GM21529 (cell line): ENCODE data around the gene CORO2A.
"Not testable (repeated sequence)": the region's sequence is repeated elsewhere in the genome, so short reads cannot be mapped to it uniquely, and the experiment has no call there.

ENCODE experiments used
- ATAC-seq: cut with Tn5 transposase; IDR thresholded peaks from one replicate; pipeline ENCODE4 v1.9.1; 2021; ENCODE audit not compliant: unreplicated experiment

The CORO2A gene

DNA sequence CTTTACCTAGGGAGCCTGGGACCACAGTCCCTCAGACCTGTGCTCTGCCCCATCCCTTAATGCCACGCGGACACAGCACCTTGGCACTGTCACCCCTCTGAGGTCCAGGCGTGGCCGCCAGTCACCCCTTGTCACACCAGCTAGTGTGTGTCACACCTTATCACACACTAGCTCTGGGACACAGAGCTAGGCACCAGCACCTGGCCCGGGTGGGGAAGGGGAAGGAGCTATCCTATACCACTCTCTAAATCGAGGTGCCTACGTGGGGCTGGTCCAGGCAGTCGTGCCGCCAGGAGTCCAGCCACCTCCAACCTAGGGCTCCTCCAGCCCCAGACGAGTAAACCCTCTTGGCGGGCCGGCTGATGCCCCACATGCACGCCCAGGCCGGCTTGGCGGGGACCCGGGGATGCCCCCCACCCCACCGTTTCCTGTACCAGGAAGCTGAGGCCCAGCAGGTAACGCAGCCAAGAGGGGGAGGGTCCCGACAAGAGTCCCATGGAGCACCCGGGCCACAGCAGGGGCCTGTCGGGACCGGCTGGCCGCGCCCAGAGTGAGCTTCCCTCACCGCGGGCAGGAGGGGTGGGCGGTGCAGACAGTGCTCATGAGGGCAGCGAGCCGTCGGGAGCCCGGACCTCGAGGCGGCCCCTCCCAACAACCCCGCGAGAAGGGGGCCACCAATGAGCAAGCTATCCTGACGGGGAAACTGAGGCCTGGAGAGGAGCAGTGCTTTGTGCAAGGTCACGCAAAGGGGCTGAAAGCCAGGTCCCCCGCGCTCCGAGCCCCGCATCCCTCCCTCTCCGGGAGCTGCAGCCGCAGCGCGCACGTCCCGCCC, 550 bp downstream of the CORO2A start:
- ATAC-seq, result peak; percentile 24

DNA sequence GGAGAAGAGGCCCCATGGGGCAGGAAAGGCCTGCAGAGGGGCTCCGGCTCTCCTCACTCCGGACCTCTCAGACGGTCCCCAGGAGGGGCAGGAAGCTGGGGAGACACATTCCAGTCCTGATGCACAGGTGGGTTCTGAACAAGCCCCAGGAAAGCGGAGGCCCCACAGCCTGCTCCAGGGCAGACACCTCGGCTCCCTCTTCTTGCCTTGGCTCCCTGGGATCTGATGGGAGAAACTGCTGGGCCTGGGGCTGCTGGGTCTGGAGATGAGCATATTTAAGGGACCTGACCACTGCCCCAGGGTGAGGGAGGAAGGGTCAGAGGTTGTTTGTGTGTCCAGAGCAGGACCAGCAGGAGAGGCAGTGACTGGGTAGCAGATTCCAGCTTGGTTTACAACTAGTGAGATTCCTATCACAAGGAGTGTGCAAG, 1.2 kb downstream of the CORO2A start:
- no peak for ATAC-seq

DNA sequence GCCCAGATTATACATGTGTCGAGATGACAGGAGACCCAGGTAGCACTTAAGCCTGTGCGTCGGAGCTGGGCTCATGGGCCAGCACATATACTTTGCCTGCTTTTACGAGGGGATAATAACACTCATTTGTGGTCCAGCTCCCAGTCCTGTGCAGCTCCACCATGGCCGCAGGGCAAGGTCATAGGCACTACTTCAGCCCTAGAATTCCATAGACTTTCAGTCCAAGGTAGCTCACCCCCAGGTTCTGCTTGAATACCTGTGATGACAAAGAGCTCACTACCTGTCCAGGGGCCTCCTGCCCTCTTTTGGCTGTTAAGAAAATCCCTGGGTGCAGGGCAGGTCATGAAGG, 1.7 kb downstream of the CORO2A start:
- no peak for ATAC-seq

DNA sequence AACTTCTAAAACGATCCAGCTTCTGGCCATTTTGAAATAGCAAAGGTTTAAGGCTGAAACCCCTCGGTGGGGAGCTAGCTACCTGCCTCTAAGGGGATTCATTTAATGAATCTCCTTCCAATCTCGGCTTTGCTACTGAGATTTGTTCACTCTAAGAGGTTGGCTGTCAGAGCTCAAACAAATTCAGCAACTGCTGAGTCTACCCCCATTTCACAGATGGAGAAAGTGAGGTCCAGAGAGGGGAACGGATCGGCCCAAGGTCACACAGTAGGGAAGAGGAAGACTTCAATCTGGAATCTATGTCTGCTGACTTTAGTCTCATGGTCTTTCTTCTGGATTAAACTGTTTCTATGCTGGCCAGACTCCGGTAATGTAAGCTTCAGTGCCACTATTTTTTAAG, 3.0 kb downstream of the CORO2A start:
- ATAC-seq, result no peak

DNA sequence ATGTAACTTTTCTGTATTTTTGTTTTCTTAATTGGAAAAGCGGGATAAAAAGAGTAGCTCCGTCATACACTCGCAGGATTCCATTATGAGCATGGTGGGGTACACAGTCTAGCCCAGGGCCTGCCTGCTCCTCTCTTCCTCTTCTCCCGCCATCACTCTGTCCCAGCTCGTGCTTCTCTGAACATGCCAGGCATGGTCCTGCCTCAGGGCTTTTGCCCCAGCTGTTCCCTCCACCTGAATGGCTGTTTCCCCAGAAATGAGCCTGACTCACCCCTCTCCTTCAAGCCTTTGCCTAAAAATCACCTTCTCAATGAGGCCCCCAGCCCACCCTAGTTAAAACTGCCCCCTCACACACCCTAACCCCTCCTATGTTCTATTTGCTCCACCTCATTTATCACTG, 4.5 kb downstream of the CORO2A start:
- no peak for ATAC-seq

DNA sequence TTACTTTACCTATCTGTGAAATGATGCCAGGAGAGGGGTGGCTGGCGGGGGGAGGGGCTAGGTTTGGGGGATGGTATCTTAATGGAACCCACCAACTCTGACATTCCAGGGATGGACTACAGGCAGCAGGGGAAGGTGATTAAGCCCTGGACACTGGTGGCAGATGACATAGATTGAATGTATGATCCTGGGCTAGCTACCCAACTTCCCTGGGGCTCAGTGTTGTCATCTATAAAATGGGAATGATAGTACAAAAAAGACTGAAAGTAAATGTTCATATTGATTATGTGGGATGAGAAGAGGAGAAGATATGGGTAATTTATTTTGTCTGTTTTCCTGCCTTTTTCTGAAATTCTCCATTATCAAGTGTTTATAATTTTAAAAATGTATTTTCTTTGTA, 6.2 kb downstream of the CORO2A start:
- ATAC-seq, result no peak

DNA sequence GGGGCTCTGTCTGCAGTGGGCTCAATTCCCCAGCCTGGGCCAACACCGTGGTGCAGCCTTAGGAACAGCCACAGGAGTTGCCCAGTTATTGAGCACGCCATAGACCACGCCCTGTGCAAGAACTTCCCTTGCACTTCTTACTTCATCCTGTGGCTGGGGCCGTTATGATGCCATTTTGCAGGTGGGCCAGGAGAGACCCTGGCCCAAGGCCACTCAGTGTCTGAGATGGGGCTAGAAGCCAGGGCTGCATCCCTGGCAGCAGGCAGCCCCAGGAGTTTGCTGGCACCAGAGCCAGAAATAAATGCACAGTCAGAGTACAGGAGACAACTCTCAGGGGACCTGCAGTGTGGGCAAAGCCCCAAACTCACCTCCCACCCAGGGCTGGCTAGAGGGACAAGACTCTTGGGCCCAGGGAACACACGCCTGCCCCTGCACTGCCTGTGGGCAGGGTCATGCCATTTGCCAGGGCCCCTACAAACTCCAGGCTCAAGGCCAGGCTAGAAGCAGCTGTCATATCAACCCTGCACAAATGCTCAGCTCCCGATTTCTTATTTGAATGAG, 6.7 kb downstream of the CORO2A start:
- ATAC-seq, result no peak

DNA sequence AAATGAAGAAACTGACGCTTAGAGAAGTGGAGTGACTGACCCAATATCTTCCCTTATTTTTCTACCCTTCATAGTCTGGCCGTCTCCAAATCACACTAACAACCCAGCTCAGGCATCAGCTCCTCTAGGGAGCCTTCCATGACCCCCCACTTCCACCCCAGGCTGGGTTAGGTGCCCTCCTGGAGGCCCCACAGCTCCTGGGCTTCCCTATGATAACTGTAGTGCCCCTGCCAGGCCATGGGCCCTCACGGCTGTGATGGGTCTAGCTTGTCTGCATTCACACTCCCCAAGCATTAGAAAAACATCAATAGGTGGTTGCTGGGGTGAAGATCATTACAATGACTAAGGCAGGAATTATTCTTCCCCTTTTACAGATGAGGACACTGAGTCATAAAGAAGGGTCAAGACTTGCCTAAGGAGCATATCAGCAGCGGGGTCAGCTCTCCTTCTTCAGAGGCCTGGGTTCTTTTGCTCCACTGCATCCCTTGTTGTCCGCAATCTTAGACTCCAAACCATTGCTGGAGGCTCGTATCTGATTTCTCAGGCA, 7.3 kb downstream of the CORO2A start:
- ATAC-seq, result no peak

DNA sequence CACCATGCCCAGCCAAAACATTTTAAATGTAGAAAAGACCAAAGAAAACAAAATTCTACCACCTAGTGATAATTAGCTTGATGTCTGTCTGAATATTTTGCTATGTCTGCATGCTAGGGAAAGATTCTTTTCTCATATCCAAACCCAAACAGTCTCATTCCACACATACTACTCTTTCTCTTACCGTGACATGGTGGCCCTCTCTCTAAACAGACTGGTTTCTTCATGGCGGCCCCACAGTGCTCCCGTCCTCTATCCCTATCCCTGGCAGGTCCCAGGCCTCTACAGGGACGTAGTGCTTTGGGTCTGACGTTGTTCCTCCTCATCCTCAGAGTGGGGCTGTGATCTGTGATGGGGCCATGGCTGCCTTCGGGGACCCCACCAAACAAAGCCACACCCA, 8.1 kb downstream of the CORO2A start:
- ATAC-seq, result no peak

DNA sequence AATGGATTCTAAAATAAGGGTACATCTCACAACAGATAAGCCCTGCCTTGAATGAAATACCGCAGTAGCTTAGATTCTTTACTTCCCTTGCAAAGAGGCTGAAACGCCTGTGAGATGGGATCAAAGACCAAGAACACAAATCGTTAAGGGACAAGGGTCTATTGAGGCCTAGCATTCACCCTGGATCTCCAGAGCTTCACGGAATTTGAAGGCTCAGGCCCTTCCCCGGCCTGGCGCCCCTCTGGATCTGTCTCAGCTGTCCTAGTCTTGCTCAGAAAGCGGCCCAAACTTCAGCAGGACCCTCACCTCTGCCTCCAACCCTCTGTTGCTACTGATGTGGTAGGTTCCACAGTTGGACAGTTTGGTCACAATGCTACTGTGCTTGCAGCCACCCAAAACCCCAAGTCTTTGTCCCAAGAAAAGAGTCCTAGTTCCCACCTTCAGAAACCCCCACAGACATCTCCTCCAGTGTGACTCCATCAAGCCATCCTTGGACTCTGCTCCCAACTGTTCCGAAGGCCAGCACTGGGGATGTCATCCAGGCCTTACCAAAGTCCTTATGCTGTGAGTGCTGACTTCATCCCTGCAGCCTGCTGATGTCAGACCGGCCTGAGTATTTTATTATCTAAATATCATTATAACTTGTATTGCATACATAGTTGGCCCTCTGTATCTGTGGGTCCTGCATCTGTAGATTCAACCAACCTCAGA, 9.4 kb downstream of the CORO2A start:
- no peak for ATAC-seq

DNA sequence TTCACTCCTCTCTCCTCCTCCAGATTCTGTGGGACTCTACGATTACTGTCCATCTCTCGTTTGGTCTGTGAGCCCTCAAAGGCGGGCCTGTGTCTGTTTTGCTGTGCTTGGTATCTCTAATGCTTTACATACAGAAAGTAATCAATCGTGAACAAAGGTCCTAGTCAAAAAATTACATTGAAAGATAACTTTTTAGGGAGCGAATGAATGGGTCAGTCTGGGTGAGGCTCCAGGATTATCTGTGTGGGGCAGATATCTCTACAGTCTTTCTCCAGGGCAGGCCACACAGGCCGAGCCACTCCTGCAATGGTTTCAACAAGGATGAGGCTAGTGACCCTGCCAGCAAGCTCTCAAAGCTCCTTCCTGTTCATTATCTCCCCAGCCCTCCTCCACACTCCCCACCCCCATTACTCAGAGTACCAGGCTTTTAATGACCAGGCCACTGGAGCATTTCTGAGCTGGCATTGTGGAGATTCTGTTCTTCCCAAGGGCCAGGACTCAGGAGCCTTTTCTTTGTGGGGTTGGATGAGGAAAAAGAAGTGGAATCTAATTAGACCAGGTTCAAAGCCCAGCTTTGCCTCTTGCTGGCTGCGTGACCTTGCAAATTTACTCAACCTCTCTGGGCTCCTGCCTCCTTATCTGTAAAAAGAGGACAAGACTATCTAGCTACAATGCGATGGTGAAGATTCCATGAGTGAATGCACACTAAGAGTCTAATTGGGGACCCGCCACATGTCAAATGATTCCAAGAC, 10.2 kb downstream of the CORO2A start:
- no peak for ATAC-seq

DNA sequence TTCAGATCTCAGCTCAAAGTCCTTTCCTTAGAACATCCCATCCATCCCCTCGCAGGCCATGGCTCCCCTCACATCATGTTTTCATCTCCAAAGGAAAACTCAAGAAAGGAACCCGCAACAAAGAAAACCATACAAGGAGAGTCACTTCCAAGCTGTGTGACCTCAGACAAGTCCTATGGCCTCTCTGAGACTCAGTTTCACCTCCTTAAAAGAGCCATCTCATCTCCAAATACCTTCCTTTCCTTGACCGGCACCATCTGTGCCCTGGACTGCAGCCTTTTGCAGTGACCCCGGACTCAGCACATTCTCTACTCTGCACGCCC, 10.7 kb downstream of the CORO2A start:
- ATAC-seq, result no peak

DNA sequence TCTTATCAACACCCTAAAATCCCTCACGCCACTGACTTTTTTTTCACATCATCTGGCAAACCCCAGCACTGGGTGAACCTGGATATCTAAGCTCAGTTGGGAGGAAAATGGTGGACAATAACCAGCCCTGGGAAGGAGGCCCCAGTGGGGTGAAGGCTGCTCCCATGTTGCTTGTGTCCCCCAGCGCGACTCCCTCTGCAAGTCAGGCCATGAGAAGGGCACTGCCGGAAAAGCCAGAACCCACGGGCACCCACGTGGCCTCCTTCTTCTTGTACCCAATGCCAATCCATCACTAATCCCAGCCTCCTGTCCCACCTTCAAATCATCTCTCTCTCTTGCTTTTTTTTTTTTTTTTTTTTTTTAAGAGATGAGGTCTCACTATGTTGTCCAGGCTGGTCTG, 11.4 kb downstream of the CORO2A start:
- ATAC-seq, result no peak

DNA sequence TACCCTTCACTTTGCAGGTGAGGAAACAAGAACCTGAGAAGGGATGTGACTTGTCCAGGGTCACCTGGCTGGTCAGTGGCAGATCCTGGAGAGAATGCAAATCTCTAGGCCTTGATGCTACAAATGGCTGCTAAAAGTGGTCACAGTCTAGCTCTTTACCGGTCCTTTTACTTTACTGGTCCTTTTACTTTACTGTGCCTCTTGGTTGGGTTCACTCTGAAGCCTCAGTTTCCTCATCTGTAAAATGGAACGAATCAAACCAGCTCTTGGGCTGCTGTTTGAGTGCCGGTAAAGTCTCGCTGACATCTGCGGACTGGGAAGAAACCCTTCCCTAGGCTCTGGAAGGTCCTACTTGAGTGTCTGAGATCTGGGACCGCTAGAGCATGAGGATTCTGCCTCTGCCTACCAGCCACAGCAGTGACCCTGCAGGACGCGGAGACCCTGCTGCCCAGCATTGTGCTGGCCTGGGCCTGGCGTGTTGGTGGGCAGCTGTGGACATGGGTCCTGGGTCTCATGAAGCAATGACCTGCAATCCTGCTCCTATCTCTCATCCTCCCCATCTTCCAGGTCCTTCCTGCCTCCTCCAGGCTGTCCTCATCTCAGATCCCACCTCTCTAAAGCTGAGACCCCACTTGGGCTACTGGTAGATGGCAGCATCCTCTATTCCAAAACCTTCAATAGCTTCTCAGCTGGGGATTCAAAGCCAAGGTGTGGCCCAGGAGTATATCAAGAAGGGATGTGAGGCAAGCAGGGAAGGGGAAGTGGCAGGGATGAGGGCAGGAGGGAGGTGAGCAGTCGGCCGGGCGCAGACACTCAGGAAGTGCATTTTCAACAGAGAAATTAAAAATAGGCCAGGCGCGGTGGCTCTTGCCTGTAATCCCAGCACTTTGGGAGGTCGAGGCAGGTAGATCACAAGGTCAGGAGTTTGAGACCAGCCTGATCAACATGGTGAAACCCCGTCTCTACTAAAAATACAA, 13.3 kb downstream of the CORO2A start:
- no peak for ATAC-seq

DNA sequence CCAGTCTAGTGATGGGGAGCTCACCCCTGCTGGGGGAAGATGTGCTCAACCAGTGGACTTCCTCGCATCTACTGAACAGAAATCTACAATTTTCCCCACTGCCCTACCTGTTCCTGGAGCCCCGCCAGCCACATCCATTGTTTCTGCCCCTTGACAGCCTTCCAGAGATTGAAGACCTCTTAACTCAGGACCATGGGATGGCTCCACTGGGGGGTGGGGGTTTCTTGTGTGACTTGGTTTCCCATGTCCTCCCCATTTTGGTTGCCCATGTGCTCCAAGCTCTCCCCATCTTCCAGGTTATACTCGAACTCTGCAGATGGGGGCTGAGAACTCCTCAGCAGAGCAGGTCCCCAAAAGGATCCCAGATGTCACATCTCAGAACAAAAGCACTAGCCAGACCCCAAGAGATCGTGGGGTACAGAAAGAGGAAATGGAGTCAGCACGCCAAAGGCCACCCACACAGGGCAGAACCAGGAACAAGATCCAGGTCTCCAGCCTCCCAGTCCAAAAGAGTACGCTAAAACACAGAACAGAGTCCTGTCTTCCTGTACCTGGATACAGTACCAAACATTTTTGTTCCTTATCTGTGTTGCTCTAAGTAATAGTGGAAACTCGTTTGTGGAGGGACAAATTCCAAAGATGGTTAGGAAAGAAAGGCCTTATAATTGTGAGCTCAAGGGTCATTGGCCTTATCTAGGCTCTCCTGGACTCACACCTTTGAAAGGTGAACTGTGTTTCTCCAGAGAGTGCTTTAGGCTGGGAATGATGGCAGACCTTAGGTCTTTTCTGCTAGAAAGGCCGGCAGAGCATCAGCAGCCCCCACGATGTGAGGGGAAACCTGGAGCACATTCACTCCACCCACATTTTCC, 15.8 kb downstream of the CORO2A start:
- no peak for ATAC-seq

DNA sequence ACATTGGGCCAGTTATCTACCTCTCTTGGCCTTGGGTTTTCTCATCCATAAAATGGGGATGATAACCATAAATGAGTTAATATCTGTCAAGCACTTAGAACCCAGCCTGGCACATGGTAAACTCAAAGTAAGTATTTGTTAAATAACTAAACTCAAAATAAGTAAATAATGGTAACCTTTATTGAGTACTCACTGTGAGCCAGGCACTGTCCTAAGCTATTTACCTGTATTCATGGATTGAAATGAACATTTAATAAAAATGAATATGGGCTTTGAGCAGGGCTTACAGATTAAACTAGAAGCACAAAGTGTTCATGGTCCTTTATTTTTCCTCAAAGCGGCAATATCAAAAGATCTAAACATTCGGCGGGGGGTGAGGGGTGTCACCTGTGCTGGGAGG, 16.7 kb downstream of the CORO2A start:
- no peak for ATAC-seq

DNA sequence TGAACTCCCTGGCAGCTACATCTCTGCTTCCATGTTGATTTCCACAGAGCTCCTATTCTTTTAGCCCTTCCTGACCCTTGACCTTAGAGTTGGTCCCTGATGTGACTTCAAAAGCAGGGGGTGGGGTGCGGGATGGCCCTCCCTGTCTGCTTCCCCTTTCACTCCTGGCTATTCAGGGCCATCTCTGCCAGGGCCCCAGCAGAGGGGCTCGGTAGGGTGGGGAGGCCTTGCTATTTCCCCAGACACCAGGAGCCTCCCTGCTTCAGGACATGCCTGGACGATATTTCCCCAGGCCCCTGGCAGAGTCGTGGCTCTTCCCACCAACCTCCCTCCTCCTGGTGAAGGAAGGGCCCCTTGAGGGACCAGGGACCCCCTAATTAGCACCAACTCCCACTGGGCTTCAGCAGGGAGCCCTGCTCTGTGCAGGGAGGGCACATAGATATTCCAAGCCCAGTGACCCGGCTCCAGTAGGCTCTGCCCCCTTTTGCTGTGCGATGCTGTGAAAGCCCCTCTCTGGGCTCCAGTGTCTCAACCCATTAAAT, 17.3 kb downstream of the CORO2A start:
- ATAC-seq, result no peak

DNA sequence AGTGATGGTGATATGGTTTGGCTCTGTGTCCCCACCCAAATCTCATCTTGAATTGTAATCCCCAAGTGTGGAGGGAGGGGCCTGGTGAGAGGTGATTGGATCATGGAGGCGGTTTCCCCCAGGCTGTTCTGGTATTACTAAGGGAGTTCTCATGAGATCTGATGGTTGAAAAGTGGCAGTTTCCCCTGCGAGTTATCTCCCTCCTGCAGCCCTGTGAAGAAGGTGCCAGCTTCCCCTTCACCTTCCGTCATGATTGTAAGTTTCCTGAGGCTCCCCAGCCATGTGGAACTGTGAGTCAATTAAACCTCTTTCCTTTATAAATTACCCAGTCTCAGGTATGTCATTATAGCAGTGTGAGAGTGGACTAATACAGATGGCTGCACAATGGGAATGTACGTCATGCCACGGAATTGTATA, 17.9 kb downstream of the CORO2A start:
- not testable (repeated sequence) for ATAC-seq

DNA sequence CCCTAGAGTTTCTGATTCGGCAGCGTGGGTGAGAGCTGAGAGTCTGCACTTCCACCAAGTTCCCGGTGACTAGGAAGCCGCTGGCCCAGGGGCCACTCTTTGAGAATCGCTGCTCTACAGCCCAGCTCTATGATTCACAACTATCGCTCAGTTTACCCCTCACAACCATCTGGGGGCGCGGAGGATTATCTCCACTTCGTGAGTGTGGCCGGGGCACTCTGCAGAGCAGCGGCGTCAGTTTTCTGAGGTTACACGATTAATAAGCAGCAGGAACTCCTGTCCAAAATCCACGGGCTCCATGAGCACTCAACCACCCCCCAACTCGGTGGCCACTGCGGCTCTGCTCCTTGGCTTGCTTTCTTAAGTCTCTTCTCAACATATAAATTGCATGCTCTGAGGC, 19.3 kb downstream of the CORO2A start:
- ATAC-seq, result no peak
